Measurements from ENCODE around the gene ZFAND3. TPM values are rescaled to one million over a fixed set of nuclear protein-coding genes. Genes with fewer than 3 reads are reported as not detected.

Gene ZFAND3
- total and polyA plus RNA-seq, 7 donors: 48.5 to 166 (median 141) TPM

DNA sequence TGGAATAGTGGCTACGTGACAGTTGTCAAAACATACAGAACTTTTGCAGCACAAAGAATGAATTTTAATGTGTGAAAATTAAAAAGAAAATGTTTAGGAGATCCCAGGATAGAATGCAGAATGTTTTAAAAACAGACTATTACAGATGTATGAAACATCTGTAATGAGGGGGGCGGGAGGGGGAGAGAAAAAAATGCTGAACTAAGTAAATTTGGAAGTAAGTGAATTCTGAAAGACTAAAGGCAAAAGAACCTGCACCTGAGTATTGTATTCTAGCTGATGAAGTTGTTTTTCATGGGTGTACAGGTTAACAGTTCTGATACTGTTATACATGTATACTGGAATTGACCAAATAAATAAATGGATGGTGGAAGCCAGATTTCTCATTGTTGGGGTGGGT lies 178.8 kb downstream of the ZFAND3 start:
- intact Hi-C loops (cut with DNase I): no loop called here
- Histone ChIP-seq H3K4me3 (no peak overlapping the region), H3K27me3 (ENCODE audit: insufficient read depth in 3 of 3, low read length in 2 of 3) (no peaks in the 10 kb centered on the region), H3K9me3 (no peaks in the 10 kb centered on the region), H3K4me1 (peaks cover 35% of the 10 kb centered on the region), H3K27ac (no peak overlapping the region), H3K36me3 (ENCODE audit: insufficient read depth in 1 of 2, low read depth in 1 of 2) (no peaks in the 10 kb centered on the region)
- TF ChIP-seq, protein P1, sequence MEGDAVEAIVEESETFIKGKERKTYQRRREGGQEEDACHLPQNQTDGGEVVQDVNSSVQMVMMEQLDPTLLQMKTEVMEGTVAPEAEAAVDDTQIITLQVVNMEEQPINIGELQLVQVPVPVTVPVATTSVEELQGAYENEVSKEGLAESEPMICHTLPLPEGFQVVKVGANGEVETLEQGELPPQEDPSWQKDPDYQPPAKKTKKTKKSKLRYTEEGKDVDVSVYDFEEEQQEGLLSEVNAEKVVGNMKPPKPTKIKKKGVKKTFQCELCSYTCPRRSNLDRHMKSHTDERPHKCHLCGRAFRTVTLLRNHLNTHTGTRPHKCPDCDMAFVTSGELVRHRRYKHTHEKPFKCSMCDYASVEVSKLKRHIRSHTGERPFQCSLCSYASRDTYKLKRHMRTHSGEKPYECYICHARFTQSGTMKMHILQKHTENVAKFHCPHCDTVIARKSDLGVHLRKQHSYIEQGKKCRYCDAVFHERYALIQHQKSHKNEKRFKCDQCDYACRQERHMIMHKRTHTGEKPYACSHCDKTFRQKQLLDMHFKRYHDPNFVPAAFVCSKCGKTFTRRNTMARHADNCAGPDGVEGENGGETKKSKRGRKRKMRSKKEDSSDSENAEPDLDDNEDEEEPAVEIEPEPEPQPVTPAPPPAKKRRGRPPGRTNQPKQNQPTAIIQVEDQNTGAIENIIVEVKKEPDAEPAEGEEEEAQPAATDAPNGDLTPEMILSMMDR (IDR thresholded peaks at IDR 0.05): no peak
- ATAC-seq: no peak
- 97 to 100% (median 99%) methylated on average over 2 of the region's 2 CpGs for WGBS, 3 donors
- DNase-seq: no peak

DNA sequence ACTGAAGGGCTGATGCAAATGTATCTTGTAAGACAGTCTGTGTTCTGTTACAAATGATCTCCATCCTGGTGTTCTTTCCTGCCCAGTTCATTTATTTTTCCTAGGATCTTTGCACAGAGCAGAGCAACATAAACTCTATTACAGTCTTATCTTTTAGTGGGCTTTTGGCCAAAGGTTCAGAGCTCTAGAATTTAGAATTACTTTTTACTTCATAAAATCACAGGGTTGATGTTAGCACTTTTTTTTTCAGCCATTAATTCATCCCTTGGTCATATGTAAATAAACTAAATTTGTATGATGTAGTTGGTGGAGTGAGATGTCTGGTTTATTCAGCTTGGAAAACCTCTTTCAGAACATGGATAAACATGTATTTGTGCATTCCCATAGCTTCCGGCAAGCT lies 181.9 kb downstream of the ZFAND3 start:
- H3K4me3 ChIP-seq: no peak overlapping the region
- TF ChIP-seq, protein P1 (IDR thresholded peaks at IDR 0.05): no peak
- H3K4me1 ChIP-seq: peaks cover 8% of the 10 kb centered on the region
- no peaks in the 10 kb centered on the region for H3K36me3 ChIP-seq (ENCODE audit: insufficient read depth in 1 of 2, low read depth in 1 of 2)
- H3K9me3 ChIP-seq: no peaks in the 10 kb centered on the region
- H3K27me3 ChIP-seq (ENCODE audit: insufficient read depth in 3 of 3, low read length in 2 of 3): no peaks in the 10 kb centered on the region
- no peak overlapping the region for H3K27ac ChIP-seq
- DNase-seq (no peak), ATAC-seq (peak in 1 of 4 donors; percentile 34)
- 79 to 81% (median 81%) methylated on average over 1 of the region's 1 CpG for WGBS, 3 donors
- intact Hi-C loops (cut with DNase I): no loop called here

DNA sequence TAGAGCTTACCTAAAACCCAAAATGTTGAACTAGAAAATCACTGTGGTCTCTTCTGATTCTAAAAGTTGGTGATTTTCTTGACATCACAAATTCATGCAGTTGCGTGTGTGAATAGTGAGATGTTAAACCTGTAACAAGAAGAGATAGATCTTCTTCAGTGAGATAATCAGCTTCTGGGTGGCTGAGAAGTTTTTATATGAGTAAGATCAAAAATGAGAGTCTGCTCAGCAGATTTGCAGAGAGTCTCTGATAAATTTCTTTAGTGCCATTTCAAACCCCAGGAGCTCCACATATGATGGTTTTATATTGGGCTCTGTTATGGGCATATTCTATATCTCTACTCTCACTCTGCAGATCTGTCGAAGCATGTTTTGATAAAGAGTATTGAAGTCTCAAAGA lies 185.4 kb downstream of the ZFAND3 start:
- Histone ChIP-seq H3K4me1 (peaks cover 11% of the 10 kb centered on the region), H3K4me3 (no peak overlapping the region), H3K27ac (no peak overlapping the region), H3K36me3 (ENCODE audit: insufficient read depth in 1 of 2, low read depth in 1 of 2) (no peaks in the 10 kb centered on the region), H3K27me3 (ENCODE audit: insufficient read depth in 3 of 3, low read length in 2 of 3) (no peaks in the 10 kb centered on the region), H3K9me3 (no peaks in the 10 kb centered on the region)
- ATAC-seq (no peak), DNase-seq (no peak)
- intact Hi-C loops (cut with DNase I): no loop called here
- TF ChIP-seq, protein P1 (IDR thresholded peaks at IDR 0.05): no peak
- 98 to 100% (median 98%) methylated on average over 2 of the region's 2 CpGs for WGBS, 3 donors

DNA sequence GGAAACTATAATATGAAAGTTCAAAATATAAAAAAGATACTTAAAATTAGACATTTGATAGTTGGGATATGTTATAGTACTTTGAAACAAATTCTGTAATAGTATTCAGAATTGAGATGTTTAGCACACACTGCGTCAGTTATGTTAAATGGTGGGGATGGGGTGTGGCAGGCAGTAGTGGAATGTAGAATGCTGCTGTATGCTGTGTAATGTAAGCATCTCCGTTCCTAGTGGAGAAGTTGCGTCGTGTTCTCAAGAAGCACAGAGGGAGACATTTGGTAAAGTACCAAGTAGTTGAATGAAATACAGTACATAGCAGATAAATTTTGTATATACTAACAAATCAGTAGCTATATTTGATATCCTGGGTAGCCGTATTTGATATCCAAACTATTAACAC lies 192.4 kb downstream of the ZFAND3 start:
- Histone ChIP-seq H3K27me3 (ENCODE audit: insufficient read depth in 3 of 3, low read length in 2 of 3) (no peaks in the 10 kb centered on the region), H3K27ac (no peak overlapping the region), H3K4me3 (no peak overlapping the region), H3K4me1 (peaks cover 42% of the 10 kb centered on the region), H3K36me3 (ENCODE audit: insufficient read depth in 1 of 2, low read depth in 1 of 2) (no peaks in the 10 kb centered on the region), H3K9me3 (no peaks in the 10 kb centered on the region)
- intact Hi-C loops (cut with DNase I): loop anchor here in 1 of 2 donors (5.0 to 10.0 kb wide), 2 partner anchors 220 to 307 kb away; no protein-coding TSS in a partner anchor
- WGBS, 3 donors: 47 to 86% (median 48%) methylated on average over 5 of the region's 5 CpGs
- DNase-seq (no peak), ATAC-seq (peak in 2 of 4 donors; percentile 30 to 53)
- TF ChIP-seq, protein P1 (IDR thresholded peaks at IDR 0.05): no peak

DNA sequence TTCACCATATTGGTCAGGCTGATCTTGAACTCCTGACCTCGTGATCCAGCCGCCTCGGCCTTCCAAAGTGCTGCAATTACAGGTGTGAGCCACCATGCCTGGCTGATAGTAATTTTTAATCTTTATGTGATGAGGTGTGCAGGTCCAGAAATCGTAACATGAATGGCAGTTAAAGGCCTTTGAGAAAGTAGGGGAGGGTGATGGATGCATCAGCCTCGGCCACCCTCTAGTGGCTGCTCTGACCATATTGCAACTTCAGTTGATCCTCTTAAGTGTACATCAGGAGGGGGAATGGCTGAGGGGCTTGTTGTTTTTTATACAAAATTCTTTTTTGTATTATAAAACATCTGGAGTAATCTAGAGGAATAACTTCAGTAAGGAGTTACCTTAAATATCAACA lies 193.0 kb downstream of the ZFAND3 start:
- DNase-seq: no peak
- Histone ChIP-seq H3K4me3 (no peak overlapping the region), H3K27me3 (ENCODE audit: insufficient read depth in 3 of 3, low read length in 2 of 3) (no peaks in the 10 kb centered on the region), H3K27ac (no peak overlapping the region), H3K9me3 (no peaks in the 10 kb centered on the region), H3K36me3 (ENCODE audit: insufficient read depth in 1 of 2, low read depth in 1 of 2) (no peaks in the 10 kb centered on the region), H3K4me1 (peaks cover 44% of the 10 kb centered on the region)
- intact Hi-C loops (cut with DNase I): loop anchor here in 1 of 2 donors (5.0 to 10.0 kb wide), 2 partner anchors 220 to 308 kb away; no protein-coding TSS in a partner anchor
- 73 to 84% (median 82%) methylated on average over 5 of the region's 5 CpGs for WGBS, 3 donors
- TF ChIP-seq, protein P1 (IDR thresholded peaks at IDR 0.05): peak; percentile 69
- peak; percentile 80 to 90 (median 86) for ATAC-seq
